SK-N-MC (cell line): ENCODE measurements around the gene ABR.

Experiments
- EZH2 ChIP-seq: fragments of 200-600 bp; sonication (generic); IDR thresholded peaks from one replicate; pipeline ENCODE4 v1.6.1; 2017; ENCODE audit warnings: antibody characterized with exemption
- POLR2AphosphoS5 ChIP-seq: IDR thresholded peaks from 2 replicates; pipeline ENCODE4 v1.6.1; 2012; ENCODE audit warnings: mild to moderate bottlenecking, low read depth, low read length, borderline replicate concordance

DNA sequence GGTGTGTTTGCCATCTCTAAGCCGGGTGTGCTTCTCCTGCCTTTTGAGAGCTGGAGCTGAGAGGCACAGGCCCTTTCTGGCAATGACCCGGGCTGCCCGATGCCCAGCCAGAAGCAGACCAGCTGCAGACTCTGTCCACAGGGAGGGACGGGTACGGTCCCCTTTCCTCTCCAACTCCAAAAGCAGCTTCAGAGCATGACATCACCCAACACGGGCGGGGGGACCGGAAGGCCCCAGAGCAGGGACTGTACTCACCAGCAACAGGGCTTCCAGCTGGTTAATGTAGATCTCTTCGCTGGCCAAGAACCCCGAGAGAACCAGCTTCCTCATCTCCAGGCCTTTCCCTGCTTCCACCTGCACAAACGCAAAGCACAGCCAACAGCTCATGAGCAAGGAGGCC, 79.4 kb downstream of the ABR start:
- no peak for TF ChIP-seq POLR2AphosphoS5
- no peak for TF ChIP-seq EZH2
